Nucleus accumbens (tissue), 56 donors: ENCODE data around the gene TMEM192.
A peak's percentile ranks its signal among the peaks of the same experiment; 100 is the strongest.
"Not testable (repeated sequence)": the region's sequence is repeated elsewhere in the genome, so short reads cannot be mapped to it uniquely, and the experiment has no call there.

Experiments
- DNase-seq, 56 donors: peaks; one replicate each; lab custom pipeline; 2025; lab: John Stamatoyannopoulos, UW

Gene TMEM192

GRCh38 chr4:165095291-165095690 is 17.4 kb downstream of the TMEM192 start:
- no peak for DNase-seq

- DNase-seq, result no peak
These were observed 17.8 kb downstream of the TMEM192 start for GRCh38 chr4:165094873-165095272.

GRCh38 chr4:165092187-165092586 is 20.5 kb downstream of the TMEM192 start:
- DNase-seq, result not testable (repeated sequence)

- no peak for DNase-seq
These were observed 24.3 kb downstream of the TMEM192 start for GRCh38 chr4:165088366-165088765.

- no peak for DNase-seq
These were observed 26.7 kb downstream of the TMEM192 start for GRCh38 chr4:165085946-165086345.

- not testable (repeated sequence) for DNase-seq
These were observed 27.9 kb downstream of the TMEM192 start for GRCh38 chr4:165084787-165085186.

- peak in 7 of 56 donors; percentile 1 to 16 (median 5) for DNase-seq
These were observed 33.2 kb downstream of the TMEM192 start for GRCh38 chr4:165079476-165079875.

- DNase-seq, result no peak
These were observed 35.6 kb downstream of the TMEM192 start for GRCh38 chr4:165077034-165077578.

- not testable (repeated sequence) for DNase-seq
These were observed 39.3 kb downstream of the TMEM192 start for GRCh38 chr4:165073346-165073745.

GRCh38 chr4:165070560-165070959 is 42.1 kb downstream of the TMEM192 start:
- DNase-seq, result no peak

GRCh38 chr4:165060938-165061337 is 51.7 kb downstream of the TMEM192 start:
- DNase-seq, result no peak

- DNase-seq, result no peak
These were observed 53.3 kb downstream of the TMEM192 start for GRCh38 chr4:165059386-165059785.

- peak in 1 of 56 donors; percentile 3 for DNase-seq
These were observed 54.0 kb downstream of the TMEM192 start for GRCh38 chr4:165058666-165059065.

GRCh38 chr4:165055601-165056000 is 57.1 kb downstream of the TMEM192 start:
- DNase-seq, result no peak

- DNase-seq, result no peak
These were observed 59.0 kb downstream of the TMEM192 start, which contains the start of gene TRIM75 for GRCh38 chr4:165053645-165054044. Gene TRIM75, plus strand, starts transcription at chr4:165053866. Its CDS starts 5,282 bp downstream, at chr4:165059148.

- DNase-seq, result no peak
These were observed 60.0 kb downstream of the TMEM192 start for GRCh38 chr4:165052627-165053026.

- DNase-seq, result no peak
These were observed 64.5 kb downstream of the TMEM192 start for GRCh38 chr4:165048170-165048569.

- no peak for DNase-seq
These were observed 81.0 kb downstream of the TMEM192 start, which contains the start of gene TRIM60 for GRCh38 chr4:165031436-165032211. Gene TRIM60, plus strand, starts transcription at chr4:165031999. Its CDS starts 8,074 bp downstream, at chr4:165040073.

GRCh38 chr4:165027762-165028402 is 84.8 kb downstream of the TMEM192 start:
- DNase-seq, result peak in 13 of 56 donors; percentile 5 to 44 (median 15)

- not testable (repeated sequence) for DNase-seq
These were observed 86.9 kb downstream of the TMEM192 start for GRCh38 chr4:165025782-165026181.
